Activated T-cell treated with anti-CD3 and anti-CD28 coated beads for 4 hours (primary cell): ENCODE data around the gene LRRTM3.

Source experiments
- DNase-seq: peaks from one replicate; pipeline ENCODE4 v3.0.0-alpha.2; 2020

LRRTM3 gene

GRCh38 chr10:66940965-66941364 is 15.1 kb downstream of the LRRTM3 start:
- DNase-seq: no peak

- no peak for DNase-seq
Observed at GRCh38 chr10:66941491-66941890, 15.7 kb downstream of the LRRTM3 start.

- DNase-seq: no peak
Observed at GRCh38 chr10:66942407-66942806, 16.6 kb downstream of the LRRTM3 start.

- DNase-seq: no peak
Observed at GRCh38 chr10:66943590-66943989, 17.8 kb downstream of the LRRTM3 start.

GRCh38 chr10:66951896-66952295 is 26.1 kb downstream of the LRRTM3 start:
- no peak for DNase-seq

GRCh38 chr10:66958466-66958865 is 32.6 kb downstream of the LRRTM3 start:
- DNase-seq: no peak

GRCh38 chr10:66964946-66965345 is 39.1 kb downstream of the LRRTM3 start:
- no peak for DNase-seq

GRCh38 chr10:66980246-66980815 is 54.5 kb downstream of the LRRTM3 start:
- no peak for DNase-seq

- DNase-seq: no peak
Observed at GRCh38 chr10:66981361-66982052, 55.7 kb downstream of the LRRTM3 start.

- DNase-seq: no peak
Observed at GRCh38 chr10:66982053-66982420, 56.2 kb downstream of the LRRTM3 start.

- no peak for DNase-seq
Observed at GRCh38 chr10:66982792-66983474, 57.1 kb downstream of the LRRTM3 start.

- DNase-seq: no peak
Observed at GRCh38 chr10:66983475-66983818, 57.6 kb downstream of the LRRTM3 start.

- no peak for DNase-seq
Observed at GRCh38 chr10:66990143-66990830, 64.5 kb downstream of the LRRTM3 start.

- DNase-seq: no peak
Observed at GRCh38 chr10:66996996-66997395, 71.2 kb downstream of the LRRTM3 start.

GRCh38 chr10:66999762-67000545 is 74.1 kb downstream of the LRRTM3 start:
- no peak for DNase-seq

- DNase-seq: no peak
Observed at GRCh38 chr10:67004690-67005089, 78.9 kb downstream of the LRRTM3 start.

GRCh38 chr10:67005981-67006380 is 80.1 kb downstream of the LRRTM3 start:
- DNase-seq: no peak

- no peak for DNase-seq
Observed at GRCh38 chr10:67011480-67011879, 85.6 kb downstream of the LRRTM3 start.

GRCh38 chr10:67011981-67012380 is 86.1 kb downstream of the LRRTM3 start:
- no peak for DNase-seq

- no peak for DNase-seq
Observed at GRCh38 chr10:67015225-67015624, 89.4 kb downstream of the LRRTM3 start.

- no peak for DNase-seq
Observed at GRCh38 chr10:67017218-67017617, 91.4 kb downstream of the LRRTM3 start.

- no peak for DNase-seq
Observed at GRCh38 chr10:67022099-67022498, 96.3 kb downstream of the LRRTM3 start.

- no peak for DNase-seq
Observed at GRCh38 chr10:67033878-67034277, 108.0 kb downstream of the LRRTM3 start.
